A673 (cell line): ENCODE data around the gene P2RY6. TPM values are rescaled to one million over a fixed set of nuclear protein-coding genes. Genes with fewer than 3 reads are reported as not detected.

Experiments
- BruUV-seq: library from RNA; stranded (reverse); fragments of 400-500 nt; replicated peaks from 2 replicates; lab custom pipeline; 2021; lab: Mats Ljungman, UMichigan
- CTCF ChIA-PET: fragments of 300-600 bp; sonication (Branson Sonifier 250); formaldehyde crosslinking; loops from one replicate; lab custom pipeline; 2022; ENCODE audit warnings: antibody characterized with exemption; lab: Charles Lee
- POLR2A ChIA-PET: fragments of 300-600 bp; sonication (Branson Sonifier 250); formaldehyde crosslinking; loops from one replicate; lab custom pipeline; 2022; ENCODE audit warnings: antibody characterized with exemption; ENCODE audit not compliant: low non-redundant PET; lab: Charles Lee
- DNase-seq: peaks from one replicate; pipeline ENCODE4 v3.0.0-alpha.2; 2015; ENCODE audit warnings: low spot score
- H3K27ac ChIP-seq: fragments of 200-600 bp; sonication (generic); 2 replicates; pipeline ENCODE4 v1.5.1; 2016; ENCODE audit warnings: mixed run types, low read depth, mild to moderate bottlenecking, mixed read lengths, antibody characterized with exemption, low read length; ENCODE audit not compliant: poor library complexity, severe bottlenecking
- H3K27me3 ChIP-seq: fragments of 200-600 bp; sonication (generic); replicated peaks from 2 replicates; pipeline ENCODE4 v1.6.1; 2017; ENCODE audit warnings: mixed run types, low read depth, mild to moderate bottlenecking, mixed read lengths, antibody characterized with exemption, low read length; ENCODE audit not compliant: insufficient read depth, poor library complexity
- H3K36me3 ChIP-seq: fragments of 200-600 bp; sonication (generic); 2 replicates; pipeline ENCODE4 v1.6.1; 2016; ENCODE audit warnings: mixed run types, mild to moderate bottlenecking, mixed read lengths, antibody characterized with exemption, low read length; ENCODE audit not compliant: insufficient read depth, poor library complexity, severe bottlenecking
- H3K4me1 ChIP-seq: fragments of 200-600 bp; sonication (generic); 2 replicates; pipeline ENCODE4 v1.6.1; 2017; ENCODE audit warnings: mixed run types, mild to moderate bottlenecking, mixed read lengths, antibody characterized with exemption, low read length; ENCODE audit not compliant: insufficient read depth, poor library complexity, severe bottlenecking
- H3K4me3 ChIP-seq: fragments of 200-600 bp; sonication (generic); 2 replicates; pipeline ENCODE4 v1.5.1; 2016; ENCODE audit warnings: low read depth, mixed run types, mild to moderate bottlenecking, mixed read lengths, low read length; ENCODE audit not compliant: poor library complexity, severe bottlenecking
- H3K9me3 ChIP-seq: fragments of 200-600 bp; sonication (generic); 2 replicates; pipeline ENCODE4 v1.6.1; 2016; ENCODE audit warnings: mixed run types, low read depth, mild to moderate bottlenecking, mixed read lengths, antibody characterized with exemption, low read length; ENCODE audit not compliant: poor library complexity, severe bottlenecking
- EZH2 ChIP-seq: fragments of 200-600 bp; sonication (generic); IDR thresholded peaks from 2 replicates; pipeline ENCODE4 v1.6.1; 2017; ENCODE audit warnings: borderline replicate concordance, low read depth, mild to moderate bottlenecking, mixed read lengths, antibody characterized with exemption, low read length; ENCODE audit not compliant: poor library complexity, severe bottlenecking
- intact Hi-C: fragments of 100-400 bp; cut with micrococcal nuclease; formaldehyde crosslinking; loops from one replicate; pipeline ENCODE4 v1.10.0; 2022; ENCODE audit not compliant: unreplicated experiment
- total RNA-seq: library from RNA; stranded (reverse); gene quantifications from 2 replicates; pipeline ENCODE4 v1.2.3, GENCODE V29; 2021
- TF ChIP-seq, protein P1 (sequence below): fragments of 300-800, 200-600 bp; sonication (generic); conservative IDR thresholded peaks from 2 replicates; pipeline ENCODE4 v1.5.1; 2017; ENCODE audit warnings: low read depth, mild to moderate bottlenecking, antibody characterized with exemption, low read length, moderate library complexity, mixed read lengths

The P2RY6 gene
- total RNA-seq, 1 experiment from 2014 or later = 0.43 TPM

DNA sequence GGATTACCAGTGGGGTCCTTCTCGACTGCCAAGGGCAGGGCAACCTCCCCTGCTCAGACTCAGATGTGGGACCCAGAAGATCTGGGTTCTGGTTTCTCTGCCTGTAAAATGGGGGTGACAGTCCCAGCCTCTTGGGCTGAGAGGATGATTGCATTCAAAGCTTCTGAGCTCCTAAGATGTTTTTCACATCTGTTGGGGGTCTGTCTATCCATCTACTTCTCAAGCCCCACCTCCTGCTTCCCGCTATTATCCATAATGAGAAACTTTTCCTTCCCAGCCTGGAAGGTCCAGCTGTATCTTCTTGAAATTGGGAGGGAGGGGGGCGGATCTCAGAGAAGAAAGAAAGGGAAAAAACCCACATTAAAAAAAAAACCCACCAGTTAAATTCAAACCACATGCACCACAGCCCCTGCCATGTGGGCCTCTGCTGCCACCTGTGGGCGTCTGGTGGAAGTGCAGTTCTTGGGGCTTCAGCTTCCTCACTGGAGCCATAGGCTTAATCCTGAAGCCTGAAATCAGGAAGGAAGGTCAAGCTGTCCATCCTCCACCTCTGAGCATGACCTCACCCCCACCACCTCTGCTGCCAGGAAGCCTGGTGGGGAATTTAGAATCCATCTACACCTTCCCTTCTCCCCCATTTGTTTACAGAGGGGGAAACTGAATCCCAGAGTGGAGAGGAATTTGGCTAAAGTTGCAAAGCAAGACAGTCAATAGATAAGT, 63.2 kb downstream of the P2RY6 start:
- ChIA-PET POLR2A (interaction anchor here (0.6 kb wide), 1 partner anchor 377 kb away, joined by 3 read pairs; no protein-coding TSS in a partner anchor), CTCF (interaction anchor here (0.5 to 2.2 kb wide), 33 partner anchors 8 to 745 kb away, joined by 3 to 60 read pairs (median 5); partner anchors contain the start of gene P2RY6)
- no peak for TF ChIP-seq EZH2
- TF ChIP-seq, protein P1, sequence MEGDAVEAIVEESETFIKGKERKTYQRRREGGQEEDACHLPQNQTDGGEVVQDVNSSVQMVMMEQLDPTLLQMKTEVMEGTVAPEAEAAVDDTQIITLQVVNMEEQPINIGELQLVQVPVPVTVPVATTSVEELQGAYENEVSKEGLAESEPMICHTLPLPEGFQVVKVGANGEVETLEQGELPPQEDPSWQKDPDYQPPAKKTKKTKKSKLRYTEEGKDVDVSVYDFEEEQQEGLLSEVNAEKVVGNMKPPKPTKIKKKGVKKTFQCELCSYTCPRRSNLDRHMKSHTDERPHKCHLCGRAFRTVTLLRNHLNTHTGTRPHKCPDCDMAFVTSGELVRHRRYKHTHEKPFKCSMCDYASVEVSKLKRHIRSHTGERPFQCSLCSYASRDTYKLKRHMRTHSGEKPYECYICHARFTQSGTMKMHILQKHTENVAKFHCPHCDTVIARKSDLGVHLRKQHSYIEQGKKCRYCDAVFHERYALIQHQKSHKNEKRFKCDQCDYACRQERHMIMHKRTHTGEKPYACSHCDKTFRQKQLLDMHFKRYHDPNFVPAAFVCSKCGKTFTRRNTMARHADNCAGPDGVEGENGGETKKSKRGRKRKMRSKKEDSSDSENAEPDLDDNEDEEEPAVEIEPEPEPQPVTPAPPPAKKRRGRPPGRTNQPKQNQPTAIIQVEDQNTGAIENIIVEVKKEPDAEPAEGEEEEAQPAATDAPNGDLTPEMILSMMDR = peak; percentile 100
- H3K4me1 ChIP-seq = peaks cover 36% of the 10 kb centered on the region
- BruUV-seq = no TSS peak
- intact Hi-C loops = loop anchor here (1.0 to 5.0 kb wide), 4 partner anchors 28 to 503 kb away; no protein-coding TSS in a partner anchor
- H3K4me3 ChIP-seq = no peak overlapping the region
- no peaks in the 10 kb centered on the region for H3K36me3 ChIP-seq
- H3K27ac ChIP-seq = peak overlapping the region; percentile 70
- H3K27me3 ChIP-seq = no peaks in the 10 kb centered on the region
- DNase-seq = peak; percentile 94
- no peaks in the 10 kb centered on the region for H3K9me3 ChIP-seq

DNA sequence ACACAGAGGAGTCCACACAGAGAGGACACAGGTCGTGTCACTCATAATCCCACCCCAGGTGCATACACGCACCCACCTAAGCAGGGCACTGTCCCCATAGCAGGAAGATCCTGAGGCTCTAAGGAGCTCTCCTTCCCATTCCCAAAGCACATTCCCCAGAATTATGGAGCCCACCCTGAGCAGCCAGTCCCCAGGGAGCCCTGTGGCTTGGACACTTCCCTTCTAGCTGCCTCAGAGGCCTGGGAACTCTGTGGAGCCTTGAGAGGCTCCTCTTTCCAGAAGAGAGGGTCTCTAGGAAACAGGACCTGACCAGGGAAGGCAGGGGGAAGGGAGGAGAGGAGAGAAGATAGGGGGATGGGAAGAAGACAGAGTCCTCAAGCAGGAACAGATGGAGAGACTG, 65.7 kb downstream of the P2RY6 start:
- Histone ChIP-seq H3K4me3 (no peak overlapping the region), H3K27ac (no peak overlapping the region), H3K9me3 (no peaks in the 10 kb centered on the region), H3K36me3 (no peaks in the 10 kb centered on the region), H3K27me3 (no peaks in the 10 kb centered on the region), H3K4me1 (peaks cover 18% of the 10 kb centered on the region)
- no peak for DNase-seq
- intact Hi-C loops = loop anchor here (5.0 kb wide), 1 partner anchor 506 kb away; no protein-coding TSS in a partner anchor
- POLR2A ChIA-PET = no interaction called here
- TF ChIP-seq EZH2 = no peak
- TF ChIP-seq, protein P1 = no peak
- no TSS peak for BruUV-seq
- CTCF ChIA-PET = interaction anchor here (0.6 to 2.1 kb wide), 3 partner anchors 13 to 152 kb away, joined by 3 to 12 read pairs (median 4); no protein-coding TSS in a partner anchor

GRCh38 chr11:73338279-73338678, 66.1 kb downstream of the P2RY6 start:
- intact Hi-C loops = loop anchor here (5.0 kb wide), 1 partner anchor 506 kb away; no protein-coding TSS in a partner anchor
- ChIA-PET POLR2A (no interaction called here), CTCF (interaction anchor here (2.1 kb wide), 1 partner anchor 13 kb away, joined by 12 read pairs; no protein-coding TSS in a partner anchor)
- H3K27me3 ChIP-seq = no peaks in the 10 kb centered on the region
- no peak for DNase-seq
- TF ChIP-seq EZH2 = no peak
- TF ChIP-seq, protein P1 = no peak
- H3K36me3 ChIP-seq = no peaks in the 10 kb centered on the region
- H3K27ac ChIP-seq = no peak overlapping the region
- H3K4me3 ChIP-seq = no peak overlapping the region
- H3K9me3 ChIP-seq = no peaks in the 10 kb centered on the region
- peaks cover 18% of the 10 kb centered on the region for H3K4me1 ChIP-seq
- BruUV-seq = no TSS peak
